PFSK-1 (cell line): ENCODE measurements around the gene KDM4B.

ENCODE experiments used
- FOXP2 ChIP-seq: optimal IDR thresholded peaks from 2 replicates; pipeline ENCODE3; 2011; ENCODE audit warnings: borderline replicate concordance, control low read depth, inconsistent platforms; ENCODE audit not compliant: insufficient read depth; ENCODE audit errors: extremely low read length, extremely low read depth
- POLR2AphosphoS5 ChIP-seq: IDR thresholded peaks from 2 replicates; pipeline ENCODE4 v1.6.1; 2012; ENCODE audit warnings: low read depth, mild to moderate bottlenecking, control low read depth, low read length, moderate library complexity
- SIN3A ChIP-seq: IDR thresholded peaks from 2 replicates; pipeline ENCODE4 v1.6.1; 2012; ENCODE audit warnings: mild to moderate bottlenecking, low read length, moderate library complexity, borderline replicate concordance; ENCODE audit not compliant: insufficient read depth

DNA sequence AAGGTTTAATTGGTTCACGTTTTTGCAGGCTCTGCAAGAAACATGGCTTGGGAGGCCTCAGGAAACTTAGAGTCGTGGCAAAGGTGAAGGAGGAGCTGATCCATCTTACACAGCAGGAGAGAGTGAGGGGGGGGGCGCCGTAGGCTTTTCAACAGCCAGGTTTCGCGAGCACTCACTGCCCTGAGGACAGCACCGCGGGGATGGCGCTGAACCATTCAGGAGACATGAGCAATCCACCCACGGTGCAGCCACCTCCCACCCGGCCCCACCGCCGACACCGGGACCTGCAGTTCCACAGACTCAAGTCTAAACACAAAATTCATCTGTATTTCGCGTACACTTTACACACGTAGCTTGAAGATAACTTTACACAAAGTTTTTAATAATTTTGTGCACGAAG, 73.6 kb downstream of the KDM4B start:
- no peak for TF ChIP-seq FOXP2
- TF ChIP-seq SIN3A: no peak
- no peak for TF ChIP-seq POLR2AphosphoS5
